HEK293 (cell line): ENCODE results near the gene MAP3K12.

ENCODE experiments used
- HOXD13 ChIP-seq: sonication (generic); formaldehyde crosslinking; IDR thresholded peaks from 2 replicates; pipeline ENCODE4 v1.8.0; 2022; ENCODE audit warnings: missing genetic modification reagents, borderline replicate concordance
- KLF9 ChIP-seq: fragments of 450-650 bp; formaldehyde crosslinking; IDR thresholded peaks from 2 replicates; pipeline ENCODE4 v1.5.1; 2016; ENCODE audit warnings: missing biosample characterization, missing genetic modification characterization, low read depth
- SCRT2 ChIP-seq: fragments of 450-650 bp; formaldehyde crosslinking; IDR thresholded peaks from 2 replicates; pipeline ENCODE4 v1.5.1; 2016; ENCODE audit warnings: missing biosample characterization, missing genetic modification characterization
- ZNF146 ChIP-seq: fragments of 450-650 bp; formaldehyde crosslinking; IDR thresholded peaks from 2 replicates; pipeline ENCODE4 v1.5.1; 2016; ENCODE audit warnings: missing biosample characterization, missing genetic modification characterization
- ZNF169 ChIP-seq: fragments of 450-650 bp; formaldehyde crosslinking; IDR thresholded peaks from 2 replicates; pipeline ENCODE4 v1.5.1; 2016; ENCODE audit warnings: missing biosample characterization, missing genetic modification characterization
- ZNF174 ChIP-seq: fragments of 450-650 bp; formaldehyde crosslinking; IDR thresholded peaks from 2 replicates; pipeline ENCODE4 v1.5.0; 2017; ENCODE audit warnings: missing biosample characterization, mild to moderate bottlenecking, missing genetic modification characterization
- ZNF23 ChIP-seq: fragments of 450-650 bp; formaldehyde crosslinking; IDR thresholded peaks from 2 replicates; pipeline ENCODE4 v1.5.1; 2016; ENCODE audit warnings: missing biosample characterization, missing genetic modification characterization, borderline replicate concordance
- ZNF274 ChIP-seq, 2 experiments: fragments of 200-500 bp in 1 of 2; fragments of 450-650 bp in 1 of 2; sonication (Bioruptor generic) in 1 of 2; formaldehyde crosslinking in 1 of 2; IDR thresholded peaks; 2 replicates each; pipeline versions ENCODE4 v1.5.1 to v1.6.1; 2014 to 2016; ENCODE audit warnings: borderline replicate concordance in 1 of 2, inconsistent platforms in 1 of 2, low read length in 1 of 2, missing biosample characterization in 1 of 2, missing genetic modification characterization in 1 of 2
- ZNF341 ChIP-seq: fragments of 450-650 bp; formaldehyde crosslinking; IDR thresholded peaks from 2 replicates; pipeline ENCODE4; 2016; ENCODE audit warnings: low read depth, missing biosample characterization, missing genetic modification characterization
- ZNF37A ChIP-seq: fragments of 450-650 bp; IDR thresholded peaks from 2 replicates; pipeline ENCODE4 v1.5.1; 2018; ENCODE audit warnings: missing biosample characterization, missing genetic modification characterization
- ZNF433 ChIP-seq: fragments of 450-650 bp; formaldehyde crosslinking; IDR thresholded peaks from 2 replicates; pipeline ENCODE4 v1.5.1; 2016; ENCODE audit warnings: missing biosample characterization, missing genetic modification characterization, low read depth
- ZNF510 ChIP-seq: fragments of 450-650 bp; formaldehyde crosslinking; IDR thresholded peaks from 2 replicates; pipeline ENCODE4 v1.5.1; 2018; ENCODE audit warnings: mild to moderate bottlenecking, missing genetic modification characterization, missing biosample characterization; ENCODE audit not compliant: insufficient replicate concordance
- ZNF561 ChIP-seq: fragments of 450-650 bp; IDR thresholded peaks from 2 replicates; pipeline ENCODE4 v1.5.1; 2018; ENCODE audit warnings: missing biosample characterization, missing genetic modification characterization, borderline replicate concordance
- ZNF580 ChIP-seq: fragments of 450-650 bp; formaldehyde crosslinking; IDR thresholded peaks from 2 replicates; pipeline ENCODE4 v1.5.1; 2016; ENCODE audit warnings: missing biosample characterization, missing genetic modification characterization
- ZNF624 ChIP-seq: fragments of 450-650 bp; formaldehyde crosslinking; IDR thresholded peaks from 2 replicates; pipeline ENCODE4 v1.5.1; 2017; ENCODE audit warnings: missing biosample characterization, missing genetic modification characterization
- ZNF704 ChIP-seq: fragments of 450-650 bp; formaldehyde crosslinking; IDR thresholded peaks from 2 replicates; pipeline ENCODE4 v1.5.1; 2016; ENCODE audit warnings: missing biosample characterization, missing genetic modification characterization
- ZNF768 ChIP-seq: fragments of 450-650 bp; formaldehyde crosslinking; IDR thresholded peaks from 2 replicates; pipeline ENCODE4 v1.5.1; 2018; ENCODE audit warnings: missing biosample characterization, mild to moderate bottlenecking, missing genetic modification characterization
- ZNF791 ChIP-seq: fragments of 450-650 bp; formaldehyde crosslinking; IDR thresholded peaks from 2 replicates; pipeline ENCODE4 v1.5.1; 2016; ENCODE audit warnings: missing biosample characterization, missing genetic modification characterization
- ZNF843 ChIP-seq: fragments of 450-650 bp; formaldehyde crosslinking; IDR thresholded peaks from 2 replicates; pipeline ENCODE4 v1.5.1; 2016; ENCODE audit warnings: missing biosample characterization, missing genetic modification characterization
- ZSCAN16 ChIP-seq: fragments of 450-650 bp; formaldehyde crosslinking; IDR thresholded peaks from 2 replicates; pipeline ENCODE4 v1.5.1; 2016; ENCODE audit warnings: missing biosample characterization, missing genetic modification characterization
- ZSCAN23 ChIP-seq: fragments of 450-650 bp; formaldehyde crosslinking; IDR thresholded peaks from 2 replicates; pipeline ENCODE4 v1.5.1; 2016; ENCODE audit warnings: missing biosample characterization, missing genetic modification characterization
- TF ChIP-seq, protein P1 (sequence below): sonication (generic); formaldehyde crosslinking; IDR thresholded peaks from 2 replicates; pipeline ENCODE4 v1.8.1; 2022; ENCODE audit warnings: mild to moderate bottlenecking, moderate library complexity, missing genetic modification reagents
- TF ChIP-seq, protein P2 (sequence below): fragments of 450-650 bp; formaldehyde crosslinking; IDR thresholded peaks from 2 replicates; pipeline ENCODE4 v1.5.1; 2016; ENCODE audit warnings: missing biosample characterization, missing genetic modification characterization
- TF ChIP-seq, protein P3 (sequence below): fragments of 450-650 bp; formaldehyde crosslinking; IDR thresholded peaks from 2 replicates; pipeline ENCODE4 v1.5.1; 2016; ENCODE audit warnings: missing biosample characterization, missing genetic modification characterization
- TF ChIP-seq, protein P4 (sequence below): fragments of 450-650 bp; formaldehyde crosslinking; IDR thresholded peaks from 2 replicates; pipeline ENCODE4 v1.5.1; 2016; ENCODE audit warnings: missing biosample characterization, missing genetic modification characterization
- TF ChIP-seq, protein P5 (sequence below): fragments of 450-650 bp; formaldehyde crosslinking; IDR thresholded peaks from 2 replicates; pipeline ENCODE4 v1.5.0; 2017; ENCODE audit warnings: missing biosample characterization, missing genetic modification characterization, borderline replicate concordance

MAP3K12 gene

DNA sequence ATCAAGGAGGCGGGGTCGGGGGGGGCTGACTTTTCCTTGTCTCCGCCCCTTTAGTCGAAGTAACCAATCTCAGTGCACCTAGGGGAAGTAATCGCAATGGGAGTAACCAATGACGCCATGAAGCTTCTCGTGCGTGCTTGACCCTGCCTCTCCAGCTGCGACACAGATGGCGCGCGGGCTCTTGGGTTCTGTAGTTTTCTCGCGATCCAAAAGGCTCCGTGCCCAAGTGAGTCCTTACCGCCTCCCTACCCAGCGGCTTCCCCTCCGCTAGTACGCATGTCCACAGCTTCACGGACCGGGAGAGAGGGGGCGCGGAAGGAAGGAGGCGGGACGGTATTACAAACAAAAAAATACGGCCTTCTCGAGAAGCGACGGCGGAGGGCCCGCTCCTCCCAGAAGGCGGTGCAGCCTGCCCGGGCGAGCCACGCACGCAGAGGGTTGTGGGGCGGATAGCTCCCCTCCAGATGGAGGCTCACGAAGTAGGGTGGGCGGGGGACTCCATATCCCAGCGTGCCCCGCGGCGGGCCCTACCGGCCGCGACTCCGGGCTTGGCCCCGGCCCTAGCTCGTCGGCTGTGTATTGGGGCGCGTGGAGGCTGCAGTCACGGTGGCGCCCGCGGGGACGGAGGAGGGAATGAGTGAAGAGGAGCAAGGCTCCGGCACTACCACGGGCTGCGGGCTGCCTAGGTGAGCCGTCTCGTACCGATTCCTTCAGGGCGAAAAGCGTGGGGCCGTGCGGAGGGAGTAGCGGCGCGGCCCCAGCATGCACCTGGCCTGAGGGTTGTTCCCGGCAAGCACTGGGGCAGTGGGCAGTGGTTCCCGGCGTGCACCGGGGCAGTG lies 1.7 kb upstream of the MAP3K12 start, which contains the start of gene TARBP2 (continued):
- peak; percentile 86 for TF ChIP-seq ZNF561 (tag by site-specific recombination)
- no peak for TF ChIP-seq ZNF169 (tag by site-specific recombination)
- TF ChIP-seq ZNF174 (tag by site-specific recombination) = no peak
- peak; percentile 60; the same call in 1 of the 2 replicates for TF ChIP-seq KLF9 (tag by site-specific recombination)
- TF ChIP-seq ZNF23 = no peak
- TF ChIP-seq ZNF624 (tag by site-specific recombination) = no peak
- TF ChIP-seq, protein P1, sequence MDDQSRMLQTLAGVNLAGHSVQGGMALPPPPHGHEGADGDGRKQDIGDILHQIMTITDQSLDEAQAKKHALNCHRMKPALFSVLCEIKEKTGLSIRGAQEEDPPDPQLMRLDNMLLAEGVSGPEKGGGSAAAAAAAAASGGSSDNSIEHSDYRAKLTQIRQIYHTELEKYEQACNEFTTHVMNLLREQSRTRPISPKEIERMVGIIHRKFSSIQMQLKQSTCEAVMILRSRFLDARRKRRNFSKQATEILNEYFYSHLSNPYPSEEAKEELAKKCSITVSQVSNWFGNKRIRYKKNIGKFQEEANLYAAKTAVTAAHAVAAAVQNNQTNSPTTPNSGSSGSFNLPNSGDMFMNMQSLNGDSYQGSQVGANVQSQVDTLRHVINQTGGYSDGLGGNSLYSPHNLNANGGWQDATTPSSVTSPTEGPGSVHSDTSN (CRISPR knock-in tag) = peak; percentile 17; the same call in 1 of the 2 replicates
- TF ChIP-seq ZNF704 (tag by site-specific recombination) = no peak
- TF ChIP-seq ZSCAN16 (tag by site-specific recombination) = 0 out of 2 replicates have a peak, but pooled peaks have one; percentile 22
- no peak for TF ChIP-seq ZNF791 (tag by site-specific recombination)
- TF ChIP-seq, protein P2, sequence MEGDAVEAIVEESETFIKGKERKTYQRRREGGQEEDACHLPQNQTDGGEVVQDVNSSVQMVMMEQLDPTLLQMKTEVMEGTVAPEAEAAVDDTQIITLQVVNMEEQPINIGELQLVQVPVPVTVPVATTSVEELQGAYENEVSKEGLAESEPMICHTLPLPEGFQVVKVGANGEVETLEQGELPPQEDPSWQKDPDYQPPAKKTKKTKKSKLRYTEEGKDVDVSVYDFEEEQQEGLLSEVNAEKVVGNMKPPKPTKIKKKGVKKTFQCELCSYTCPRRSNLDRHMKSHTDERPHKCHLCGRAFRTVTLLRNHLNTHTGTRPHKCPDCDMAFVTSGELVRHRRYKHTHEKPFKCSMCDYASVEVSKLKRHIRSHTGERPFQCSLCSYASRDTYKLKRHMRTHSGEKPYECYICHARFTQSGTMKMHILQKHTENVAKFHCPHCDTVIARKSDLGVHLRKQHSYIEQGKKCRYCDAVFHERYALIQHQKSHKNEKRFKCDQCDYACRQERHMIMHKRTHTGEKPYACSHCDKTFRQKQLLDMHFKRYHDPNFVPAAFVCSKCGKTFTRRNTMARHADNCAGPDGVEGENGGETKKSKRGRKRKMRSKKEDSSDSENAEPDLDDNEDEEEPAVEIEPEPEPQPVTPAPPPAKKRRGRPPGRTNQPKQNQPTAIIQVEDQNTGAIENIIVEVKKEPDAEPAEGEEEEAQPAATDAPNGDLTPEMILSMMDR (tag by site-specific recombination) = peak; percentile 70
- peak; percentile 81 for TF ChIP-seq ZNF843 (tag by site-specific recombination)
- no peak for TF ChIP-seq ZNF37A
- TF ChIP-seq, protein P3, sequence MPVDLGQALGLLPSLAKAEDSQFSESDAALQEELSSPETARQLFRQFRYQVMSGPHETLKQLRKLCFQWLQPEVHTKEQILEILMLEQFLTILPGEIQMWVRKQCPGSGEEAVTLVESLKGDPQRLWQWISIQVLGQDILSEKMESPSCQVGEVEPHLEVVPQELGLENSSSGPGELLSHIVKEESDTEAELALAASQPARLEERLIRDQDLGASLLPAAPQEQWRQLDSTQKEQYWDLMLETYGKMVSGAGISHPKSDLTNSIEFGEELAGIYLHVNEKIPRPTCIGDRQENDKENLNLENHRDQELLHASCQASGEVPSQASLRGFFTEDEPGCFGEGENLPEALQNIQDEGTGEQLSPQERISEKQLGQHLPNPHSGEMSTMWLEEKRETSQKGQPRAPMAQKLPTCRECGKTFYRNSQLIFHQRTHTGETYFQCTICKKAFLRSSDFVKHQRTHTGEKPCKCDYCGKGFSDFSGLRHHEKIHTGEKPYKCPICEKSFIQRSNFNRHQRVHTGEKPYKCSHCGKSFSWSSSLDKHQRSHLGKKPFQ (tag by site-specific recombination) = no peak
- TF ChIP-seq ZNF146 (tag by site-specific recombination) = peak; percentile 38
- TF ChIP-seq, protein P4, sequence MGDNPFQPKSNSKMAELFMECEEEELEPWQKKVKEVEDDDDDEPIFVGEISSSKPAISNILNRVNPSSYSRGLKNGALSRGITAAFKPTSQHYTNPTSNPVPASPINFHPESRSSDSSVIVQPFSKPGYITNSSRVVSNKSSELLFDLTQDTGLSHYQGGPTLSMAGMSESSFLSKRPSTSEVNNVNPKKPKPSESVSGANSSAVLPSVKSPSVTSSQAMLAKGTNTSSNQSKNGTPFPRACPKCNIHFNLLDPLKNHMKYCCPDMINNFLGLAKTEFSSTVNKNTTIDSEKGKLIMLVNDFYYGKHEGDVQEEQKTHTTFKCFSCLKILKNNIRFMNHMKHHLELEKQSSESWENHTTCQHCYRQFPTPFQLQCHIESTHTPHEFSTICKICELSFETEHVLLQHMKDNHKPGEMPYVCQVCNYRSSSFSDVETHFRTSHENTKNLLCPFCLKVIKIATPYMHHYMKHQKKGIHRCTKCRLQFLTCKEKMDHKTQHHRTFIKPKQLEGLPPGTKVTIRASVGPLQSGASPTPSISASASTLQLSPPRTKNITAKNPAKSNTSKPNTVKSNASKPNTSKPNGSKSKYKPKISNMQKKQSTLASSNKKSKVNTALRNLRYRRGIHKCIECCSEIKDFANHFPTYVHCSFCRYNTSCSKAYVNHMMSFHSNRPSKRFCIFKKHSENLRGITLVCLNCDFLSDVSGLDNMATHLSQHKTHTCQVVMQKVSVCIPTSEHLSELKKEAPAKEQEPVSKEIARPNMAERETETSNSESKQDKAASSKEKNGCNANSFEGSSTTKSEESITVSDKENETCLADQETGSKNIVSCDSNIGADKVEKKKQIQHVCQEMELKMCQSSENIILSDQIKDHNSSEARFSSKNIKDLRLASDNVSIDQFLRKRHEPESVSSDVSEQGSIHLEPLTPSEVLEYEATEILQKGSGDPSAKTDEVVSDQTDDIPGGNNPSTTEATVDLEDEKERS (tag by site-specific recombination) = no peak; the same call in 1 of the 2 replicates
- TF ChIP-seq ZNF274 (IDR thresholded peaks at IDR 0.05; ENCODE audit: low read length) = no peak
- no peak for TF ChIP-seq ZNF274 (tag by site-specific recombination; IDR thresholded peaks at IDR 0.05; ENCODE audit: borderline replicate concordance)
- no peak for TF ChIP-seq HOXD13 (CRISPR knock-in tag)
- peak; percentile 62; the same call in 1 of the 2 replicates for TF ChIP-seq SCRT2 (tag by site-specific recombination)
- no peak for TF ChIP-seq ZNF510
- TF ChIP-seq ZNF341 (tag by site-specific recombination) = peak; percentile 97
- no peak for TF ChIP-seq ZNF768 (tag by site-specific recombination)
- TF ChIP-seq, protein P5, sequence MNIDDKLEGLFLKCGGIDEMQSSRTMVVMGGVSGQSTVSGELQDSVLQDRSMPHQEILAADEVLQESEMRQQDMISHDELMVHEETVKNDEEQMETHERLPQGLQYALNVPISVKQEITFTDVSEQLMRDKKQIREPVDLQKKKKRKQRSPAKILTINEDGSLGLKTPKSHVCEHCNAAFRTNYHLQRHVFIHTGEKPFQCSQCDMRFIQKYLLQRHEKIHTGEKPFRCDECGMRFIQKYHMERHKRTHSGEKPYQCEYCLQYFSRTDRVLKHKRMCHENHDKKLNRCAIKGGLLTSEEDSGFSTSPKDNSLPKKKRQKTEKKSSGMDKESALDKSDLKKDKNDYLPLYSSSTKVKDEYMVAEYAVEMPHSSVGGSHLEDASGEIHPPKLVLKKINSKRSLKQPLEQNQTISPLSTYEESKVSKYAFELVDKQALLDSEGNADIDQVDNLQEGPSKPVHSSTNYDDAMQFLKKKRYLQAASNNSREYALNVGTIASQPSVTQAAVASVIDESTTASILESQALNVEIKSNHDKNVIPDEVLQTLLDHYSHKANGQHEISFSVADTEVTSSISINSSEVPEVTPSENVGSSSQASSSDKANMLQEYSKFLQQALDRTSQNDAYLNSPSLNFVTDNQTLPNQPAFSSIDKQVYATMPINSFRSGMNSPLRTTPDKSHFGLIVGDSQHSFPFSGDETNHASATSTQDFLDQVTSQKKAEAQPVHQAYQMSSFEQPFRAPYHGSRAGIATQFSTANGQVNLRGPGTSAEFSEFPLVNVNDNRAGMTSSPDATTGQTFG (tag by site-specific recombination) = no peak; the same call in 1 of the 2 replicates
- TF ChIP-seq ZNF433 (tag by site-specific recombination) = no peak
- TF ChIP-seq ZSCAN23 = 0 out of 2 replicates have a peak, but pooled peaks have one; percentile 19
- peak; percentile 100 for TF ChIP-seq ZNF580
